AG10803 (cell line): Measurements from ENCODE around the gene GNAS.

Source experiments
- DNase-seq: peaks from one replicate; pipeline ENCODE4 v3.0.0; 2010; ENCODE audit warnings: low read depth
- H3K4me3 ChIP-seq: 2 replicates; pipeline ENCODE4 v1.5.1; 2011; ENCODE audit warnings: mild to moderate bottlenecking, low read length, control low read depth
- TF ChIP-seq, protein P1 (sequence below): conservative IDR thresholded peaks from 2 replicates; pipeline ENCODE4 v1.5.1; 2011; ENCODE audit warnings: mild to moderate bottlenecking, low read length, control low read depth, inconsistent platforms

GNAS gene

DNA sequence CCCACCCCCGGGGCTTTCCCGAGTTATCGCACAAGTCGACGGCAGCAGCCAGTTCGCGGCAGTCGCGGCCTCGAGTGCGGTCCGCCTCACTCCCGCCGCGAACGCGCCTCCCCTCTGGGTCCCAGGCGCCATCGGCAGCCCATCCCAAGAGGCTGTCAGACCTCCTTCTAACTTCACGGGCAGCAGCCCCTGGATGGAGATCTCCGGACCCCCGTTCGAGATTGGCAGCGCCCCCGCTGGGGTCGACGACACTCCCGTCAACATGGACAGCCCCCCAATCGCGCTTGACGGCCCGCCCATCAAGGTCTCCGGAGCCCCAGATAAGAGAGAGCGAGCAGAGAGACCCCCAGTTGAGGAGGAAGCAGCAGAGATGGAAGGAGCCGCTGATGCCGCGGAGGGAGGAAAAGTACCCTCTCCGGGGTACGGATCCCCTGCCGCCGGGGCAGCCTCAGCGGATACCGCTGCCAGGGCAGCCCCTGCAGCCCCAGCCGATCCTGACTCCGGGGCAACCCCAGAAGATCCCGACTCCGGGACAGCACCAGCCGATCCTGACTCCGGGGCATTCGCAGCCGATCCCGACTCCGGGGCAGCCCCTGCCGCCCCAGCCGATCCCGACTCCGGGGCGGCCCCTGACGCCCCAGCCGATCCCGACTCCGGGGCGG lies 1.6 kb downstream of the GNAS start:
- no peak overlapping the region for H3K4me3 ChIP-seq
- TF ChIP-seq, protein P1, sequence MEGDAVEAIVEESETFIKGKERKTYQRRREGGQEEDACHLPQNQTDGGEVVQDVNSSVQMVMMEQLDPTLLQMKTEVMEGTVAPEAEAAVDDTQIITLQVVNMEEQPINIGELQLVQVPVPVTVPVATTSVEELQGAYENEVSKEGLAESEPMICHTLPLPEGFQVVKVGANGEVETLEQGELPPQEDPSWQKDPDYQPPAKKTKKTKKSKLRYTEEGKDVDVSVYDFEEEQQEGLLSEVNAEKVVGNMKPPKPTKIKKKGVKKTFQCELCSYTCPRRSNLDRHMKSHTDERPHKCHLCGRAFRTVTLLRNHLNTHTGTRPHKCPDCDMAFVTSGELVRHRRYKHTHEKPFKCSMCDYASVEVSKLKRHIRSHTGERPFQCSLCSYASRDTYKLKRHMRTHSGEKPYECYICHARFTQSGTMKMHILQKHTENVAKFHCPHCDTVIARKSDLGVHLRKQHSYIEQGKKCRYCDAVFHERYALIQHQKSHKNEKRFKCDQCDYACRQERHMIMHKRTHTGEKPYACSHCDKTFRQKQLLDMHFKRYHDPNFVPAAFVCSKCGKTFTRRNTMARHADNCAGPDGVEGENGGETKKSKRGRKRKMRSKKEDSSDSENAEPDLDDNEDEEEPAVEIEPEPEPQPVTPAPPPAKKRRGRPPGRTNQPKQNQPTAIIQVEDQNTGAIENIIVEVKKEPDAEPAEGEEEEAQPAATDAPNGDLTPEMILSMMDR, result no peak
- no peak for DNase-seq

DNA sequence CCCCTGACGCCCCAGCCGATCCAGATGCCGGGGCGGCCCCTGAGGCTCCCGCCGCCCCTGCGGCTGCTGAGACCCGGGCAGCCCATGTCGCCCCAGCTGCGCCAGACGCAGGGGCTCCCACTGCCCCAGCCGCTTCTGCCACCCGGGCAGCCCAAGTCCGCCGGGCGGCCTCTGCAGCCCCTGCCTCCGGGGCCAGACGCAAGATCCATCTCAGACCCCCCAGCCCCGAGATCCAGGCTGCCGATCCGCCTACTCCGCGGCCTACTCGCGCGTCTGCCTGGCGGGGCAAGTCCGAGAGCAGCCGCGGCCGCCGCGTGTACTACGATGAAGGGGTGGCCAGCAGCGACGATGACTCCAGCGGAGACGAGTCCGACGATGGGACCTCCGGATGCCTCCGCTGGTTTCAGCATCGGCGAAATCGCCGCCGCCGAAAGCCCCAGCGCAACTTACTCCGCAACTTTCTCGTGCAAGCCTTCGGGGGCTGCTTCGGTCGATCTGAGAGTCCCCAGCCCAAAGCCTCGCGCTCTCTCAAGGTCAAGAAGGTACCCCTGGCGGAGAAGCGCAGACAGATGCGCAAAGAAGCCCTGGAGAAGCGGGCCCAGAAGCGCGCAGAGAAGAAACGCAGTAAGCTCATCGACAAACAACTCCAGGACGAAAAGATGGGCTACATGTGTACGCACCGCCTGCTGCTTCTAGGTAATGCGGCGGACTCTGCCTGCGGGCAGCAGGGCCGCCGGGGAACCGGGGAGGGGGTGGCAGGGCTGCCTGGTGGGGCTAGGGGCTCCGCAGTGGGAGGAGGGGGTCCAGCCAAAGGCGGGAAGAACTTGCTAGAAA lies 2.3 kb downstream of the GNAS start:
- TF ChIP-seq, protein P1, result no peak
- H3K4me3 ChIP-seq, result peak overlapping the region; percentile 26
- no peak for DNase-seq

DNA sequence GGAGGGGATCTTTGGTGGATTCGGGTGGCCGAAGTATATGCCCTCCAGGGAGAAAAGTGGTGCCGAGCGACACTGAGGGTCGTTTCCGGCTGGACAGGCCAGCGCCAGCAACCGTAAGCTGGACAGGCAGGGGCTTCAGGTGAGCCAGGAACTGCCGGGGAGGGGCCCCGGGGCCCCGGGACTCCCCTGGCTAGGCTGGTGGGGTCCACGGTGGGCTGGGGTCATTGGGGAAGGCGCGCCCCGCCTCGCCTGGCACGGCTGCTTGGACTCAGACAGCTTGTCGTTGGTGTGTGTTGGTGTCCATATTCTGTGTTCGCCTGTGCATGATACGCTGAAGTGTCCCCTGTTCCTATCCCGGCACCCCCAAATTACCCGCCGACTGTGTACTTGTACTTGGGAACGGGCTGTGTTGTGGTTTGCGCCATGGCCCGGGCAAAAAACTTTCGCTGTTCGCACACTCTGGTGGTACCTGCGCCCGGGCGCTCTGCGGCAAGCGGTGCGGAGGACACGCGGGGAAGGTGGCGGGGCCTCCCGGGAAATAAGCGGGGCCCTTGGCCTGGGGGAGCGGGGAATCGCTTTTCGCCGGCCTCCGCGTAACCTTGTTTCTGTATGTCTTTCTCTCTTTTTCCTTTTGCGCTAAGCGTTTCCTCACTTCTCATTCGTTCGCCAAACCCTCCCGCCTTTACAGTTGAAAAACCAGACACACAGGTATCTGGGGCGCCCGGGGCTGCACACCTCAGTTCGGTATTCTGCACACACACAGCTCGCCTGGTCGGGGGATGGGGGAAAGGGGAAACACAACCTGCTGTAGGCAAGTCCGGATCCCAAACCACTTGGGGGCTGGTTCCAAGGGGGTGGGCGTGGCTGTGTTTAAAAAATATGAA lies 3.2 kb downstream of the GNAS start:
- TF ChIP-seq, protein P1, result no peak
- DNase-seq, result no peak
- H3K4me3 ChIP-seq, result no peak overlapping the region

DNA sequence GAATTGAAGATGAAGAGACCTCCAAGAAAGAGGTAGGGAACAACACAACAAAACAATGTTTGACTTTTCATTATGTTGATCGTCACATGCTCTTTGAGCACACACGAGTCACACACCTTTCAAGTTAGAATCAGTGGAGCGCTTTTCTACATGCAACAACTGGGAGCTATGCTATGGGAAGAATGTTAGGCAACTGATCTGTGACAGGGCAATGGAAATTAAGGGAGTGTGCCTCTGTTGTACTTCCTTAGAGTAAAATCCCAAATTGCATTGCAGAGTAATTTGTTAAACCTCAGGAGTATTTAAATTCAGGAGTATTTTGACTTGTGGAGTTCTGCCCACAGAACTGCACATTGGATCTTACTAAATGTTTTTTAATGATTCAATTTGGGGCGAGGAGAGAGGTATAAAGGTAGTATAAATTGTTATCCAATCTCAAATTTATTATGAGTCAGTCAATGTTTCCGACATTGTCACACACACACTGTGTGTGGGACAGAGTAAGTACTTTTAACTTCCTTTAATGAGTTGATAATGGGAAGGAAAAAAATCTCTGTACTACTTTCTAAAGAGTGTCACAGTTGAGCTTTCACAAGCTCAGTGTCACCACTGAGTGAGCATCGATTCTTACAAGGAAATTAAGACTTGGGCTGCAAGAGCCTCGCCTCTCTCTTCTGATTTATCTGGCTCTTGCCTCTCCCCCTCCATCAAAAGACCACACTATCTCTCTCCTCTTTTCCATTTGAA lies 10.7 kb downstream of the GNAS start:
- TF ChIP-seq, protein P1, result no peak
- DNase-seq, result no peak
- H3K4me3 ChIP-seq, result no peak overlapping the region

DNA sequence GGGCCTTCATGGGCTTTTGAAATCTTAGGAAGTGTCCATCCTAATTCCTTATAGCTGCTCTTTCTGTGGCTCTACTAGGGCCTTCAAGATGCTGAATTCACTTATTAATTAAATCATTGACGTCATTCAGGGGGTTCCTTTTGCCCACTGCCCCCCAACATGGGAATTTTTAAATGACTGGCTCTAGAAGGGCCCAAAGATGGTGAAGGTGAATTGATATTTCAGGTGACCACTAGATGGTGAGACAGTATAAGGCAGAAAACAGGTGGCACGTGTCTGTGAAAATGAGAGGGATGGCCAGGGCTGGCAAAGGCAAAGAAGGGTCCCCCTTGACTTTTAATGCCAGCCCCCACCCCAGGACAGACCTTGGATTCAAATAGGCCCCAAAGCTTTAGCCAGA lies 11.8 kb downstream of the GNAS start:
- TF ChIP-seq, protein P1, result no peak
- DNase-seq, result no peak
- no peak overlapping the region for H3K4me3 ChIP-seq

DNA sequence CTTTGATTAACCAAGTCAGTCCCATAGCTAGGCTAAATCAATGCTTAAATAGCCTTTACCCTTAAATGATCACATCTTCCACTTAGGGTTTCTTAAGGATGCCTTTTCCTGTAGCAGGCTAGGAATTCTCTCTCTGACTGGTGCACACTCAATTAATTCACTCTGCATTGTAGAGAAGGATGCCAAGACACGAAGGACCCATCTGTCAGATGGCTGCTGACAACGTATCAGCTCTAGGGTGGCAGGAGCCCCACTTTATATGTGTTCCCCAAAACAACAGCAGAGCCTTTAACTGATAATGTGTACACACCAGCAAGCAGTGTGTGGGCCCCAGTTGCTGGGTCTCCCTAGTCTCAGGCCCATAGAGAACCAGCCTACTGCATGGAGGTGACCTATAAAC lies 13.3 kb downstream of the GNAS start:
- DNase-seq, result no peak
- H3K4me3 ChIP-seq, result no peak overlapping the region
- TF ChIP-seq, protein P1, result no peak
